ENCODE data around the gene SERPINA3. TPM values are rescaled to one million over a fixed set of nuclear protein-coding genes. Genes with fewer than 3 reads are reported as not detected.

The SERPINA3 gene
- total and polyA plus RNA-seq, 2 of the 8 experiments (the other 6 are each of a cell fraction or from before 2014, with no cell fraction given): not detected

DNA sequence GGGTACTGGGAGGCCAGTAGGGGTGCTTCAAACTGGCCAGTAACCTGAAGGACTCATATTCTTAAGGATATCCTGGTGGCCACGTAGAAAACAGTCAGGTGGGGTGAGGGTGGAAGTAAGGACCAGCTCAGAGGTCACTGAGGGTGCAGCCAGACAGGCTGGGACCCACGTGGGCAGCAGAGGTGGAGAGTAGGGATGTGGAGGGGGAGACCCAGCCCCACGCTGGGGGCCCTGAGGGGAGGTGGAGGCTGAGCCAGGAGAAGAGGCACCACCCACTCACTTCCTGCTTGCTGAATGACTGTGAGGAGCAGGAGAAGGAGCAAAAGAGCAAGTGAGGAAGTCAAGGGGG is 12.6 kb upstream of the SERPINA3 start:
- no peak overlapping the region for H2BK20ac ChIP-seq (ENCODE audit: low read length)
- H3K23me2 ChIP-seq (ENCODE audit: low read depth, low read length): no peaks in the 10 kb centered on the region; the same call in 1 of the 2 replicates
- H3K79me2 ChIP-seq (ENCODE audit: control insufficient read depth in 1 of 2, insufficient read depth in 2 of 2, low read length in 2 of 2): no peaks in the 10 kb centered on the region
- CTCF ChIA-PET (ENCODE audit: partially characterized antibody): interaction anchor here (0.8 to 2.4 kb wide), 9 partner anchors 12 to 815 kb away, joined by 3 to 13 read pairs (median 4); partner anchors contain the start of gene SERPINA3
- H3K4me1 ChIP-seq (replicated peaks in 1 of 4; ENCODE audit: control insufficient read depth in 3 of 4, insufficient read depth in 4 of 4, low read length in 3 of 4): peaks cover 0 to 7% (median 4%) of the 10 kb centered on the region in 4 experiments; a peak in 5 of 7 replicates
- WGBS, 2 experiments (ENCODE audit: extremely low coverage in 1 of 2, insufficient coverage in 1 of 2, insufficient read length in 1 of 2, insufficient replicate concordance in 2 of 2, low coverage in 1 of 2, low lambda C conversion rate in 2 of 2, missing lambda C conversion rate in 1 of 2): 79% methylated on average over 3 of the region's 3 CpGs; no CpG with 5 or more reads in 1 of the 2 experiments
- no peaks in the 10 kb centered on the region for H4K20me1 ChIP-seq (replicated peaks in 1 of 2; ENCODE audit: control insufficient read depth in 1 of 2, insufficient read depth in 2 of 2, low read length in 2 of 2)
- no peak overlapping the region for H3K9ac ChIP-seq (replicated peaks in 1 of 4; ENCODE audit: extremely low read depth in 1 of 4, low read depth in 3 of 4, low read length in 3 of 4)
- no peak overlapping the region for H4K8ac ChIP-seq (ENCODE audit: extremely low read depth, insufficient read depth, low read length)
- no peaks in the 10 kb centered on the region for H3K36me3 ChIP-seq (ENCODE audit: control insufficient read depth in 2 of 4, insufficient read depth in 4 of 4, low read length in 3 of 4)
- no peak overlapping the region for H3K4me2 ChIP-seq (ENCODE audit: insufficient read depth in 1 of 2, low read depth in 2 of 2, low read length in 2 of 2)
- DNase-seq (ENCODE audit: low read depth in 1 of 2, low spot score in 2 of 2) (no peak), FAIRE-seq (no peak)
- POLR2A ChIA-PET (ENCODE audit: partially characterized antibody): no interaction called here
- H3K14ac ChIP-seq (ENCODE audit: insufficient read length): no peak overlapping the region
- H2BK5ac ChIP-seq (ENCODE audit: low read depth, low read length): peak overlapping the region; percentile 24; the same call in 1 of the 2 replicates
- no peak overlapping the region for H3K23ac ChIP-seq (ENCODE audit: insufficient read length)
- peak overlapping the region; percentile 71 for H3K18ac ChIP-seq (ENCODE audit: extremely low read depth, low read length)
- no peak overlapping the region for H3K27ac ChIP-seq (ENCODE audit: low read depth, low read length)
- H4K91ac ChIP-seq (replicated peaks; ENCODE audit: insufficient read length, low read length): no peak overlapping the region
- H2BK15ac ChIP-seq (ENCODE audit: low read length): 0 out of 2 replicates have a peak overlapping the region, but pooled peaks have one; percentile 46
- H3K27me3 ChIP-seq (replicated peaks in 1 of 4; ENCODE audit: control insufficient read depth in 3 of 4, extremely low read depth in 1 of 4, insufficient read depth in 3 of 4, low read length in 3 of 4): no peaks in the 10 kb centered on the region
- H3K79me1 ChIP-seq (ENCODE audit: low read depth, low read length): no peaks in the 10 kb centered on the region
- H3K56ac ChIP-seq (replicated peaks; ENCODE audit: insufficient read length, low read depth, low read length): no peak overlapping the region
- no peak overlapping the region for H3K4ac ChIP-seq (replicated peaks; ENCODE audit: insufficient read length, low read depth, low read length)
- H2BK12ac ChIP-seq (ENCODE audit: low read depth, low read length): 0 out of 2 replicates have a peak overlapping the region, but pooled peaks have one; percentile 14
- H3K9me3 ChIP-seq (ENCODE audit: insufficient read depth in 2 of 2, low read depth in 1 of 2, low read length in 1 of 2): no peaks in the 10 kb centered on the region
- H2AK5ac ChIP-seq (ENCODE audit: low read depth, low read length): no peak overlapping the region
- no peak overlapping the region for H4K5ac ChIP-seq (ENCODE audit: insufficient read length, low read depth, low read length)
- no peak overlapping the region for H2BK120ac ChIP-seq (replicated peaks; ENCODE audit: low read depth, low read length)
- no peak overlapping the region for H2AFZ ChIP-seq (ENCODE audit: low read length)
- no peak overlapping the region for H3K4me3 ChIP-seq (ENCODE audit: extremely low read depth in 1 of 4, insufficient read depth in 2 of 4, low read depth in 3 of 4, low read length in 4 of 4)
